BE2C (cell line): ENCODE data around the gene SOX11.

Source experiments
- DNase-seq: peaks from one replicate; pipeline ENCODE4 v3.0.0-alpha.2; 2020
- H3K27me3 ChIP-seq: fragments of 250-450 bp; sonication (Bioruptor Pico); 2 replicates; pipeline ENCODE4 v1.5.1; 2020; ENCODE audit warnings: mild to moderate bottlenecking
- H3K36me3 ChIP-seq: fragments of 250-450 bp; sonication (Bioruptor Pico); 2 replicates; pipeline ENCODE4 v1.5.1; 2020; ENCODE audit warnings: mild to moderate bottlenecking
- H3K4me1 ChIP-seq: fragments of 250-450 bp; sonication (Bioruptor Pico); 2 replicates; pipeline ENCODE4 v1.5.1; 2020
- H3K4me3 ChIP-seq: 2 replicates; pipeline ENCODE4 v1.5.1; 2011; ENCODE audit warnings: low read depth, low read length
- H3K9me3 ChIP-seq: fragments of 250-450 bp; sonication (Bioruptor Pico); 2 replicates; pipeline ENCODE4 v1.5.1; 2020
- CTCF ChIP-seq: IDR thresholded peaks from 2 replicates; pipeline ENCODE4 v1.5.1; 2012; ENCODE audit warnings: mild to moderate bottlenecking, low read depth, low read length

The SOX11 gene

GRCh38 chr2:5689750-5690149 is 2.4 kb upstream of the SOX11 start:
- DNase-seq: no peak
- no peaks in the 10 kb centered on the region for H3K4me1 ChIP-seq
- no peaks in the 10 kb centered on the region for H3K9me3 ChIP-seq
- H3K4me3 ChIP-seq: no peak overlapping the region
- H3K27me3 ChIP-seq: peaks cover 47% of the 10 kb centered on the region
- H3K36me3 ChIP-seq: no peaks in the 10 kb centered on the region
- no peak for TF ChIP-seq CTCF

DNA sequence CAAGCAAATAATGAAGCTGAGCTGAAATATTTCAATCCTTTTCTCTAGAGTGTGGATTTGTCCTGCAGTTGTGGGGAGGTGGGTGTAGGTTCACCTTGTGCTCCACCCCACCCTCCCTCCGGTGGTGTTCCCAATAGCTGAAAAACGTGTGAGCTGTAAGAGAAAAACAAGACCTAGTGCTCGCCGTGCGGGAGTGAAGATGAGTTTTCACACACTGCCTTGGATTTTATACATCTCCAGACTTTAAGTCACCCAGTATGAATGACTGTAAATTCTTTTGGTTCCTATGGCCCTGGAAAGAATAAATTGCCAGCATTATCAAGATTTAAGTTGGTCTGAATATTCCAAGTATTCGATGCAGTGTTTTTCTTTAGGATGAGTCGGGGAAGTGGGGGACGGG is 1.9 kb upstream of the SOX11 start:
- no peaks in the 10 kb centered on the region for H3K9me3 ChIP-seq
- H3K4me1 ChIP-seq: no peaks in the 10 kb centered on the region
- no peak for DNase-seq
- H3K36me3 ChIP-seq: no peaks in the 10 kb centered on the region
- no peak for TF ChIP-seq CTCF
- no peak overlapping the region for H3K4me3 ChIP-seq
- H3K27me3 ChIP-seq: peaks cover 52% of the 10 kb centered on the region

DNA sequence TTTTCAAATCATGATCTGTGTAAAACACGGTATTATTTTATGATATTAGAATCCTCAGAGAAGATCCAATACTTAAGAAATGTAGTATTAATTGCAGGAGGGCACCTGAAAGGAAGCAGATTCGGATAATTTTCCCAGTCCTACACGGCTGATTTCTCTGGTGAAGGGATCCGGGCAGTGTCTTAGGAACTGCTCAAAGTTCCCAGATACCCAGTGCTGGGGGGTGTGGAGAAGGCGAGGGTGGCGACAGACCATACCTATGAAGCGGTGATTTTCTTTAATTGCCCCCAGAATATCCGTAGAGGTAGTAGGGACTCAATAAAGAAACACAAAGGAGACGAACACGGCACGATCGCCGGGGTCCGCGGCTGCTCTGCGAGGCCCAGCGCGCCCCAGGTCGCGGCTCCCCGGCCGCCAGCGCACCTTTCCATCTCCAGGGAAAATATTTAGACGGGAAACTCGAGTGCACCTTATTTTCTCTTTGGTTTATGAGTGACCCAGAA is 1.4 kb upstream of the SOX11 start:
- Histone ChIP-seq H3K9me3 (no peaks in the 10 kb centered on the region), H3K4me3 (peak overlapping the region; percentile 38), H3K4me1 (no peaks in the 10 kb centered on the region), H3K36me3 (no peaks in the 10 kb centered on the region), H3K27me3 (peaks cover 57% of the 10 kb centered on the region)
- no peak for DNase-seq
- no peak for TF ChIP-seq CTCF

DNA sequence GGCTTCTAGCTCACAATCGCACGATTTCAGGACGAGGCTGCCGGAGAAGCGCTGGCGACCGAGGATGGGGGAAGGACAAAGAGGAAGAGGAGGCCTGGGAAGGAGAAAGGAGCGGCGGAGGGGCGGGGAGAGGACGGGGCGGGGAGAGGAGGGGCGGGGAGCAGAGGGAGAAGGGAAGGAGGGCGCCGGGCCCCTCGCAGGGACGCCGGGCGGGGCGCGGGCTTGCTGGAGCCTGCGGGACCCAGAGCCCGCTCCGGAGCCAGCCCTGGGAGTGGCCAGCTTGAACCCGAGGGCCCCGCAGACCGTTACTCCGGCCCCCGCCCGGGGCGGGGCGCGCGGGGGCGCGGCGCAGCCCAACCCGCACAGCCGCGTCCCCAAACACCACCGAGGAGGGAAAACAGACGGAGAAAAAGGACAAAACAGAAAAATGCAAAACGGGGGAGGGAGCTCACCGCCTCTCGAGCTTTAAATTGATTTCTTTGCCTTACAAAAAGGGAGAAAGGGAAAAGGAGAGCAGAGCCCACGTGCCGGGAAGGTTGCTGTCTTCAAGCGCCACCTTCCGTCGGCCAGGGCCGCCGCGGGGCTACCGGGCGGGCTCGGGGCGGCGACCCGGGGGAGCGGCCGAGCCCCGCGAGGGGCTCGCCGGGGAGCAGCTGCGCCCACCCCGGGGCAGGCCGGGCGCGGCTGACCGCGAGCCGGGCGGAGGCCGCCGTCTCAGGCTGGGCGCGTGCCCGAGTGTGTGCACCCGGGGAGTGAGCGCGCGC is 781 bp upstream of the SOX11 start:
- DNase-seq: peak; percentile 44
- no peaks in the 10 kb centered on the region for H3K4me1 ChIP-seq
- no peak; the same call in 1 of the 2 replicates for TF ChIP-seq CTCF
- peaks cover 63% of the 10 kb centered on the region for H3K27me3 ChIP-seq
- H3K4me3 ChIP-seq: peak overlapping the region; percentile 38
- H3K9me3 ChIP-seq: no peaks in the 10 kb centered on the region
- no peaks in the 10 kb centered on the region for H3K36me3 ChIP-seq

DNA sequence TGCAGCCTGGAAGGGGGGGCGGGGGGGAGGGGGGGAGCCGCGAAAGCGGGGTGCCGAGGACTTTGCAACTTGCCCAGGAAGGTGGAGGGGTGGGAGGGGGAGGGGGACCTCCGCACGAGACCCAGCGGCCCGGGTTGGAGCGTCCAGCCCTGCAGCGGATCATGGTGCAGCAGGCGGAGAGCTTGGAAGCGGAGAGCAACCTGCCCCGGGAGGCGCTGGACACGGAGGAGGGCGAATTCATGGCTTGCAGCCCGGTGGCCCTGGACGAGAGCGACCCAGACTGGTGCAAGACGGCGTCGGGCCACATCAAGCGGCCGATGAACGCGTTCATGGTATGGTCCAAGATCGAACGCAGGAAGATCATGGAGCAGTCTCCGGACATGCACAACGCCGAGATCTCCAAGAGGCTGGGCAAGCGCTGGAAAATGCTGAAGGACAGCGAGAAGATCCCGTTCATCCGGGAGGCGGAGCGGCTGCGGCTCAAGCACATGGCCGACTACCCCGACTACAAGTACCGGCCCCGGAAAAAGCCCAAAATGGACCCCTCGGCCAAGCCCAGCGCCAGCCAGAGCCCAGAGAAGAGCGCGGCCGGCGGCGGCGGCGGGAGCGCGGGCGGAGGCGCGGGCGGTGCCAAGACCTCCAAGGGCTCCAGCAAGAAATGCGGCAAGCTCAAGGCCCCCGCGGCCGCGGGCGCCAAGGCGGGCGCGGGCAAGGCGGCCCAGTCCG is 540 bp downstream of the SOX11 start:
- no peak for DNase-seq
- Histone ChIP-seq H3K9me3 (no peaks in the 10 kb centered on the region), H3K4me1 (no peaks in the 10 kb centered on the region), H3K4me3 (peak overlapping the region; percentile 41), H3K27me3 (peaks cover 74% of the 10 kb centered on the region), H3K36me3 (no peaks in the 10 kb centered on the region)
- no peak for TF ChIP-seq CTCF
